ENCODE measurements around the gene ADAMTS17. TPM values are rescaled to one million over a fixed set of nuclear protein-coding genes. Genes with fewer than 3 reads are reported as not detected.

Gene ADAMTS17
- total RNA-seq, 1 donor from 2014 or later, result 17.0 TPM

DNA sequence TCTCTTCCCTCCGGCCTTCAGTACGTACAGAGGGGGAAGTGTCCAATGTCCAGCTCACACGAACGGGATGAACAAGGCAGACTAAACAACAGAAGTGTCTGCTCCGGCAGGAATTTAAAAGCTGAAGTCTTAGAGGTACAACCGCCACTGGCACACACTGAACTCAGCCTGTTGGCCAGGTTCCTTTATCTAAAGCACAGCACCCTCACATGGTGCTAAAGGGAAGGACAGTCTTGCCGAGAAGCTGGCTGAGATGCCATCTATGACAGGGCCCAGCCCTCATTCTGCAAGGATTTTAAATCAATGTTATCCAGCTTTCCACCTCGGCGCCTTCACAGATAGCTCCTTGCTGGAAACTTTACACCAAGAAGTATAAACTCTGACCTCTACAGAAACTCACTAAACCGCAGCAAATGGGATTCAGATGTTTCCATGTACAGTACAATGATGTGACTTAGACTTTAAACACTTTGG is 2.8 kb downstream of the ADAMTS17 start:
- DNase-seq, result peak; percentile 62

GRCh38 chr15:100338247-100338646 is 3.5 kb downstream of the ADAMTS17 start:
- no peak for DNase-seq

- DNase-seq, result no peak
Observed at GRCh38 chr15:100337096-100338044, 4.4 kb downstream of the ADAMTS17 start.

DNA sequence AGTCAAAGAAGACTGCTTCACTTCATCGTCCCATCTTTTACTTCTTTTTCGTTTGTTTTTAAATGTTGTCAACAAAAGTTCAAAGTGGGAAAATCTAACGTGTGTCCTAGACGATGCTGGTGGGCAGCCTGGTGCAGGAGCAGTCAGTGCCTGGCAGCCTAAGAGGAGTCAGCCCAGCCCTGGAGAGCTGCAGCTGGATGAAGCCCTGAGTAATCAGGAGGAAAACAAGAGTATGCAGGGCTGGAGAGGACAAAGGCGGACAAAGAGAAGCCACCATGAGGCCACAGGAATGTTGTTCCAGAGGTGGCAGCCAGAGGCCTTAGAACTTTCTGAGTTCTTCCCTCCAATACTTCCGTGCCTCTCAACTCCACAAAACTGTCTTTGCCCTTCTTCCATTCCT is 5.7 kb downstream of the ADAMTS17 start:
- DNase-seq, result no peak

- no peak for DNase-seq
Observed at GRCh38 chr15:100335335-100335999, 6.3 kb downstream of the ADAMTS17 start.

DNA sequence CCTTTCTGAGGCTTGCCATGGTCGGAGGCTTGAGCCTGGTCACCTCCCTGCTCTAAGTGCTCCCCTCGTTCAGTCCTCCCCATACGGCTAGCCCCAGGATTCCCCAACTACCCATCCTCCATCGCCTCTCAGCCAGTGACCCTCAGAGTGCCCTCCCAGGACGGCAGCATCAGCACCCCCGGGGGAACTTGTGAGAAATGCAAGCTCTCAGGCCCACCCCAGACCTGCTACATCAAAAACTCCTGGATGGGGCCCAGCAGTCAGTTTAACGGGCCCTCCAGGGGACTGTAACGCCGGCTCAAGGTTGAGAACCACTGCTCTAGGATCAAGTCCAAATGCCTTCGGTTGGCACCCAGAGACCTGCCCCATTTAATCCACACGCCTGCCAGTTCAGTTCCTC is 6.9 kb downstream of the ADAMTS17 start:
- DNase-seq, result no peak

DNA sequence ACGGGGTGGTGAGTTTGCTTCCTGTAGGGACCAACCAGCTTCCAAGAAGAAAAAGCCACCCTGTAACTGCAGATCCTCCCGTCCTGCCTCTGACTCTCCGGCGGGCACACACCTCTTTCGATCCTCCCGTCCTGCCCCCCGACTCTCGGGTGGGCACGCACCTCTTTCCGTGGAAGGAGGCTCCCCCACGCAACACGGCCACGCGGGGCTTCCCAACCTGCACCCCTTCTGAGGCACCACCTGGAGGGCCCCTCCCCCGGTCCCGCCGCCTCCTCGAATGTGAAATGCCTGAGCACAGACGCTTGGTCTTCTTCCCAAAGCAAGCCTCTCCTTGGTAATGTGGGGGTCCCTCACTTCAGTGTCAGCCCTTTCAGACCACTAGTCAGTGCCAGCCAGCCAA is 7.3 kb downstream of the ADAMTS17 start:
- DNase-seq, result no peak

GRCh38 chr15:100334015-100334414 is 7.8 kb downstream of the ADAMTS17 start:
- no peak for DNase-seq

DNA sequence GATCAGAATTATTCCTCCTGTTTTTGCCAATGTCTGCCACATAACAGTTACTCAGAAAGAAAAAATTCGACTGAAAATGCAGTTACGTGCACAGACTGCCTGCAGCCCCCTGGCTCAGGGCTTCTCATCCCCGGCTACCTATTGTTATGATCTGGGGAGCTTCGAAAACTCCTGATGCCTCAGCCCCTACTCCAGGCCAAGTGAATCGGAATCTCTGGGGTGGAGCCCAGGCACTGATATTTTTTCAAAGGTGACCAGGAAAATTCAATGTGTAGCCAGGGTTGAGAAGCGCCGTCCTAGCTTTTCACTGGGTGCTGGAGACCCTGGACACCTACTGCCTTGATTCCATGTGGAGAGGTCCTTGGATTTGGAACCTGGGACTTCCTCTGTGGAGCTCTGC is 8.5 kb downstream of the ADAMTS17 start:
- DNase-seq, result no peak

- no peak for DNase-seq
Observed at GRCh38 chr15:100332721-100333120, 9.1 kb downstream of the ADAMTS17 start.

DNA sequence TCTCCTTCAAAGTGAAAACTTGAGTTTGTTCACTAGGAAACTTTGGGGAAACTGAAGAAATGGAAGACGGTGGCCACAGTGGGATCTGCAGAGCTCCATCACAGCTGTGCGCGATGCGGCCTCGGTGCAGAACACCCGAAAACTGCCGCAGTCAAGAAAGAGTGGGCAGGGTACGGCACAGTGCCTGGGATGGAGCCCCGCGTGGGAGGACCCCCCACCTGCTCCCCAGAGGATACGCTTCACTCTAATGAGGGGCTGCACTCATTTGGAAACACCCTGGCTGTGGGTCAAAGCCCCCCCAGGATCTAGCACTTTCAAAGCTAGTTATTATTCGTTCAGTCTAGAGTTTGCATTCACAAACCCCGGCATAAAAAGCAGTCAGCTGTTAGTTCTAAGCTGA is 9.5 kb downstream of the ADAMTS17 start:
- DNase-seq, result no peak

GRCh38 chr15:100330629-100331215 is 11.1 kb downstream of the ADAMTS17 start:
- DNase-seq, result no peak

GRCh38 chr15:100330221-100330620 is 11.6 kb downstream of the ADAMTS17 start:
- no peak for DNase-seq

- no peak for DNase-seq
Observed at GRCh38 chr15:100328796-100329195, 13.0 kb downstream of the ADAMTS17 start.

GRCh38 chr15:100318880-100319279 is 22.9 kb downstream of the ADAMTS17 start:
- DNase-seq, result no peak

- DNase-seq, result no peak
Observed at GRCh38 chr15:100314809-100315400, 26.9 kb downstream of the ADAMTS17 start.

DNA sequence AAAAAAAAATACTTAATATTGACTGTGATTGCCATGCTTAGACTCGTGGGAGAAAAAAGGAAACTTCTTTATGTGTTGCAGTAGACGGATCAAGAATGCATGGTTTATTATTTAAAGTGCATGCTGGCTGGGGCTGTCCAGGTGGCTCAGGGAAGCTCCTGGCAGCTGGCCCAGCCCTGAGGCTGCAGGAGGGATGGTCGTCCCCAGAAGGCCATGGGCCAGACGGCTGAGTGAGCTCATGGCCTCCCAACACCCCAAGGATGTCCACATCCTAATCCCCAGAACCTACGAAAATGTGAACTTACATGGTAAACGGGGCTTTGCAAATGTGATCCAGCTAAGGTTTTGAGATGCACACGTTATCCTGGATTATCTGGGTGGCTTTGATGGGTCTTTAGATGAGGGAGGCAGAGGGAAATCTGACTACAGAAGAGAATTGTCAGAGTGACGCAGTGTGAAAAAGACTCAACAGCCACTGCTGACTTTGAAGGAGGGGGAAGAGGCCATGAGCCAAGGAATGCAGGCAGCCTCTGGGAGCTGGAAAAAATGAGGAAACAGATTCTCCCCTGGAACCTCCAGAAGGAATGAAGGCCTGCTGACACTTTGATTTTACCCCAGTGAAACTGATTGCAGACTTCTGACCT is 29.8 kb downstream of the ADAMTS17 start:
- peak; percentile 72 for DNase-seq

DNA sequence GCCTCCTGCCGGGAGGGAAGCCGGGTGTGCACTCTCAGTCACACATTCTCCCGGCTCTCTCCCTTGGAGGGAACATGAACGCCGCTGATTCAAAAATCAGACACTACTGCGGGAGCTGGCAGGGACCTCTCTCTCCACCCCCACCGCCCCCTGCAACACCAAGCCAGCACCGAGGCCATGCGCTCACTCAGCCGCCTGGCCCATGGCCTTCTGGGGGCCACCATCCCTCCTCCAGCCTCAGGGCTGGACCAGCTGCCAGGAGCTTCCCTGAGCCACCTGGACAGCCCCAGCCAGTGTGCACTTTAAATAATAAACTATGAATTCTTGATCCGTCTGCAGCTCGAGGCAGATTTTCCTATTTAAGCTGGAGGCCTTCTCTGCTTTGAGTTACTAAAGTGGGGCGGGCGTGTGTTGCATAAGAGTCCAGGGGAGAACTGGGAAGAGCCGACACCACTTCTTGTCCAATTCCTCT is 30.6 kb downstream of the ADAMTS17 start:
- DNase-seq, result peak; percentile 81

- no peak for DNase-seq
Observed at GRCh38 chr15:100310513-100311153, 31.1 kb downstream of the ADAMTS17 start.

DNA sequence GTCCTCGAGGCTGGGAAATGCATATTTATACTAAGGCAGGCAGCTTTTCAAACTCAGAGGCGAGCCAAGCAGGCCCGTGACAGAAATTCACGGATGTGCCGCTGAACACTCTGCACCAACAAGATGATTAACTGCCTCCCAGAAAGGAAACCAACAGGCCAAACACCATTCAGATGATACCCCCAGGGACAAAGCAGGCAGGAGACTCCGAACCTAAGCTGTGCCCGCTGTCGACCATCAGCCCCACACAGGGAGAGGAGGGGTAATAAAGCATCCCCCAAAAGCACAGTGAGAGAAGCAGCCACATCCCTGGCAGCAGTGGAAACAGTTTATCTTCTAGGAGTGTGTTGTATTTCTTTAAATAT is 31.8 kb downstream of the ADAMTS17 start:
- no peak for DNase-seq

Data from skin of body (tissue), 2 donors.